Right lobe of liver (tissue), 4 donors: Measurements from ENCODE around the gene FOXL2.

Source experiments
- CTCF ChIP-seq, 4 donors: fragments of 200-600 bp in 3 of 4; fragments of 450-650 bp in 1 of 4; IDR thresholded peaks; one replicate each; pipeline versions ENCODE4 v1.5.1 to v1.8.0; 2016 to 2022; ENCODE audit warnings: antibody characterized with exemption in 4 of 4, mild to moderate bottlenecking in 2 of 4
- POLR2A ChIP-seq: fragments of 450-650 bp; IDR thresholded peaks from one replicate; pipeline ENCODE4 v1.6.1; 2017; ENCODE audit warnings: antibody characterized with exemption, mild to moderate bottlenecking
- donor health status: DM: no; HTN: no; CAD: no.
- donor health status: DM: no; HTN: no; CAD: no.
- donor health status: DM: no; HTN: yes; CAD: no.

DNA sequence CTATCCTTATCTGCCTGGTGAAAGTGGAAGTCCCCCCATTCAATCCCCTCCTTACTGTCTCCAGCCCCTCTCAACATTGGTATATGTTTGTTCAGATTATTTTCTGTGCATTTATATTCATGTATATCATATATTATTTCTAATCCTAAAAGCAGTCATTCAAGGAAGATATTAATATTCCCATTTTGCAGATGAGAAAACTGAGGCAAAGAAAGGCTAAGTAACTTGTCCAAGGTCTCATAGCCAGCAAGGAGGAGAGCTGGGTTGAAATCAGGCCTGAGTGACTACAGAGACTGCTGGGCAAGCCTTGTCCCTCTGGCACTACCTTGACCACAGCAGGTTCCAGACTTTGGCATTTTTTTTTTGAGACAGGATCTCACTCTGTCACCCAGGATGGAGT, 29.1 kb upstream of the FOXL2 start:
- TF ChIP-seq CTCF (IDR thresholded peaks at IDR 0.05): no peak
- no peak for TF ChIP-seq POLR2A
